Liver (tissue), 9 donors: ENCODE data around the gene NOP16. TPM values are rescaled to one million over a fixed set of nuclear protein-coding genes. Genes with fewer than 3 reads are reported as not detected.

ENCODE experiments used
- DNase-seq: peaks from one replicate; pipeline ENCODE4 v3.0.0-alpha.2; 2017; ENCODE audit warnings: low spot score
- H3K27ac ChIP-seq, 2 donors: one replicate each; pipeline ENCODE4 v1.7.0; 2013; ENCODE audit warnings: inconsistent platforms in 2 of 2, low read length in 2 of 2, control low read depth in 1 of 2, low read depth in 1 of 2, mild to moderate bottlenecking in 1 of 2
- H3K27me3 ChIP-seq, 4 donors: one replicate each; pipeline versions ENCODE4 v1.6.1 to v1.7.0; 2013; ENCODE audit warnings: low read length in 3 of 4, inconsistent platforms in 1 of 4, mild to moderate bottlenecking in 1 of 4, moderate library complexity in 1 of 4; ENCODE audit not compliant: control insufficient read depth in 4 of 4, insufficient read depth in 4 of 4
- H3K36me3 ChIP-seq, 4 donors: one replicate each; pipeline versions ENCODE4 v1.6.1 to v1.7.0; 2013; ENCODE audit warnings: low read length in 3 of 4, mild to moderate bottlenecking in 3 of 4, low read depth in 1 of 4, moderate library complexity in 1 of 4; ENCODE audit not compliant: control insufficient read depth in 4 of 4, insufficient read depth in 3 of 4
- H3K4me1 ChIP-seq, 4 donors: one replicate each; pipeline versions ENCODE4 v1.6.1 to v1.7.0; 2013; ENCODE audit warnings: low read length in 3 of 4, mild to moderate bottlenecking in 3 of 4, moderate library complexity in 1 of 4; ENCODE audit not compliant: control insufficient read depth in 4 of 4, insufficient read depth in 4 of 4
- H3K4me3 ChIP-seq, 3 donors: one replicate each; pipeline versions ENCODE4 v1.6.1 to v1.7.0; 2013; ENCODE audit warnings: low read length in 3 of 3, control low read depth in 1 of 3, low read depth in 1 of 3, mild to moderate bottlenecking in 1 of 3
- H3K9ac ChIP-seq, 2 donors: one replicate each; pipeline ENCODE4 v1.7.0; 2013; ENCODE audit warnings: low read length in 2 of 2, mild to moderate bottlenecking in 2 of 2, moderate library complexity in 2 of 2, control low read depth in 1 of 2, low read depth in 1 of 2
- H3K9me3 ChIP-seq, 4 donors: one replicate each; pipeline versions ENCODE4 v1.6.1 to v1.7.0; 2013; ENCODE audit warnings: low read length in 3 of 4; ENCODE audit not compliant: control insufficient read depth in 4 of 4
- ATF3 ChIP-seq: IDR thresholded peaks from 2 replicates; pipeline ENCODE4 v1.6.1; 2016; ENCODE audit warnings: antibody characterized with exemption
- CTCF ChIP-seq: fragments of 150-350 bp; IDR thresholded peaks from 2 replicates; pipeline ENCODE4 v1.5.1; 2017; ENCODE audit warnings: improper control_type of control experiment, low read depth, low read length; ENCODE audit not compliant: missing input control
- FOXA1 ChIP-seq: IDR thresholded peaks from 2 replicates; pipeline ENCODE4 v1.6.1; 2016; ENCODE audit warnings: antibody characterized with exemption
- GABPA ChIP-seq, 2 donors: IDR thresholded peaks in 1 of 2; conservative IDR thresholded peaks in 1 of 2; 2 replicates each; pipeline ENCODE4 v1.6.1; 2016; ENCODE audit warnings: antibody characterized with exemption in 2 of 2, mild to moderate bottlenecking in 1 of 2, moderate library complexity in 1 of 2
- HNF4A ChIP-seq, 2 donors: conservative IDR thresholded peaks; 2 replicates each; pipeline ENCODE4 v1.6.1; 2016; ENCODE audit warnings: antibody characterized with exemption in 2 of 2, mild to moderate bottlenecking in 2 of 2
- HNF4G ChIP-seq: IDR thresholded peaks from 2 replicates; pipeline ENCODE4 v1.6.1; 2016; ENCODE audit warnings: antibody characterized with exemption
- JUND ChIP-seq, 2 donors: IDR thresholded peaks; 2 replicates each; pipeline ENCODE4 v1.6.1; 2016; ENCODE audit warnings: antibody characterized with exemption in 2 of 2
- MAX ChIP-seq: IDR thresholded peaks from 2 replicates; pipeline ENCODE4 v1.6.1; 2016; ENCODE audit warnings: antibody characterized with exemption
- NR2F2 ChIP-seq: IDR thresholded peaks from 2 replicates; pipeline ENCODE4 v1.6.1; 2016; ENCODE audit warnings: antibody characterized with exemption
- RAD21 ChIP-seq, 2 donors: IDR thresholded peaks; 2 replicates each; pipeline ENCODE4 v1.6.1; 2016; ENCODE audit warnings: antibody characterized with exemption in 2 of 2, mild to moderate bottlenecking in 2 of 2
- REST ChIP-seq: IDR thresholded peaks from 2 replicates; pipeline ENCODE4 v1.6.1; 2016; ENCODE audit warnings: antibody characterized with exemption, mild to moderate bottlenecking
- RXRA ChIP-seq, 2 donors: IDR thresholded peaks; 2 replicates each; pipeline ENCODE4 v1.6.1; 2017 to 2018; ENCODE audit warnings: antibody characterized with exemption in 2 of 2, mild to moderate bottlenecking in 1 of 2
- SP1 ChIP-seq: IDR thresholded peaks from 2 replicates; pipeline ENCODE4 v1.6.1; 2018; ENCODE audit warnings: antibody characterized with exemption, mild to moderate bottlenecking
- TAF1 ChIP-seq: conservative IDR thresholded peaks from 2 replicates; pipeline ENCODE4 v1.6.1; 2016; ENCODE audit warnings: antibody characterized with exemption, mild to moderate bottlenecking
- ZBTB33 ChIP-seq: IDR thresholded peaks from 2 replicates; pipeline ENCODE4 v1.6.1; 2016; ENCODE audit warnings: antibody characterized with exemption
- WGBS: extraction: QIAGEN DNeasy Blood & Tissue Kit; methylation state at CpG from one replicate; pipeline ENCODE4 v1.1.7; 2013; 5-methylcytosine and 5-hydroxymethylcytosine counted together
- polyA plus RNA-seq, 2 donors: library from polyadenylated mRNA; stranded (reverse) in 1 of 2; unstranded in 1 of 2; fragments of 200-250 nt in 1 of 2; fragments of >200 nt in 1 of 2; fragmentation: Nextera tagmentation in 1 of 2; extraction: Ambion mirVana in 1 of 2; gene quantifications; one replicate each; pipeline versions ENCODE4 v1.2.1 to v1.2.3, GENCODE V29; 2013 to 2015
- total RNA-seq, 2 donors: library from RNA; depleted of rRNA; stranded (reverse); fragments of >200 nt; gene quantifications; one replicate each; pipeline ENCODE4 v1.2.3, GENCODE V29; 2014
- donor health status: healthy.
- donor health status: healthy.
- donor health status: healthy.
- donor health status: healthy.
- donor health status: healthy.

NOP16 gene
- total and polyA plus RNA-seq, 4 donors = 6.1 to 41.2 (median 17.2) TPM

GRCh38 chr5:176396330-176396729, 7.9 kb upstream of the NOP16 start:
- no peaks in the 10 kb centered on the region for H3K27me3 ChIP-seq
- H3K4me3 ChIP-seq = no peak overlapping the region
- H3K9me3 ChIP-seq = no peaks in the 10 kb centered on the region
- no peak overlapping the region for H3K9ac ChIP-seq
- peaks cover 0 to 17% (median 6%) of the 10 kb centered on the region in 4 donors for H3K36me3 ChIP-seq
- H3K27ac ChIP-seq = no peak overlapping the region
- no peaks in the 10 kb centered on the region for H3K4me1 ChIP-seq
- TF ChIP-seq JUND (IDR thresholded peaks at IDR 0.05) (no peak), CTCF (no peak), RAD21 (IDR thresholded peaks at IDR 0.05) (no peak), SP1 (no peak), NR2F2 (no peak), FOXA1 (no peak), RXRA (IDR thresholded peaks at IDR 0.05) (no peak), GABPA (IDR thresholded peaks at IDR 0.05 in 1 of 2, conservative IDR thresholded peaks at IDR 0.05 in 1 of 2) (no peak), ATF3 (no peak), REST (no peak), HNF4A (conservative IDR thresholded peaks at IDR 0.05) (no peak)
- WGBS = 77% methylated on average over 6 of the region's 6 CpGs
- DNase-seq = no peak

- Histone ChIP-seq H3K27me3 (no peaks in the 10 kb centered on the region), H3K27ac (no peak overlapping the region), H3K4me3 (no peak overlapping the region), H3K4me1 (no peaks in the 10 kb centered on the region), H3K36me3 (peaks cover 0 to 19% (median 6%) of the 10 kb centered on the region in 4 donors), H3K9ac (no peak overlapping the region), H3K9me3 (no peaks in the 10 kb centered on the region)
- 92% methylated on average over 11 of the region's 11 CpGs for WGBS
- DNase-seq = no peak
- TF ChIP-seq CTCF = no peak
- TF ChIP-seq TAF1 = no peak
- no peak for TF ChIP-seq REST
- TF ChIP-seq SP1 = no peak
- no peak for TF ChIP-seq HNF4G
- TF ChIP-seq RXRA (IDR thresholded peaks at IDR 0.05) = no peak
- no peak for TF ChIP-seq FOXA1
- no peak for TF ChIP-seq MAX
- no peak for TF ChIP-seq RAD21 (IDR thresholded peaks at IDR 0.05)
- no peak for TF ChIP-seq GABPA (IDR thresholded peaks at IDR 0.05 in 1 of 2, conservative IDR thresholded peaks at IDR 0.05 in 1 of 2)
- TF ChIP-seq ATF3 = no peak
- TF ChIP-seq ZBTB33 = no peak
Measured at GRCh38 chr5:176394881-176395675, 6.7 kb upstream of the NOP16 start.
